Osteoblast (primary cell): ENCODE measurements around the gene DHRS11. TPM values are rescaled to one million over a fixed set of nuclear protein-coding genes. Genes with fewer than 3 reads are reported as not detected.

ENCODE experiments used
- DNase-seq: peaks from one replicate; pipeline ENCODE4 v3.0.0; 2011; ENCODE audit warnings: low spot score, mixed read lengths; ENCODE audit not compliant: insufficient read length; ENCODE audit errors: missing footprints
- H2AFZ ChIP-seq: 2 replicates; pipeline ENCODE4 v1.6.0; 2011; ENCODE audit warnings: mild to moderate bottlenecking, low read length
- H3K27ac ChIP-seq: 2 replicates; pipeline ENCODE4 v1.5.1; 2011; ENCODE audit warnings: mild to moderate bottlenecking, low read depth, low read length, moderate library complexity
- H3K27me3 ChIP-seq: 2 replicates; pipeline ENCODE4 v1.6.0; 2012; ENCODE audit warnings: mild to moderate bottlenecking, control low read depth, inconsistent platforms, low read length, moderate library complexity; ENCODE audit not compliant: insufficient read depth
- H3K36me3 ChIP-seq: 2 replicates; pipeline ENCODE4 v1.5.1; 2011; ENCODE audit warnings: mild to moderate bottlenecking, low read length, control low read depth, moderate library complexity; ENCODE audit not compliant: insufficient read depth
- H3K4me1 ChIP-seq: 2 replicates; pipeline ENCODE4 v1.5.1; 2011; ENCODE audit warnings: mild to moderate bottlenecking, low read length, control low read depth, moderate library complexity; ENCODE audit not compliant: insufficient read depth
- H3K4me2 ChIP-seq: 2 replicates; pipeline ENCODE4 v1.6.0; 2011; ENCODE audit warnings: mild to moderate bottlenecking, low read length; ENCODE audit not compliant: insufficient read depth
- H3K4me3 ChIP-seq: fragments of 200-600 bp; sonication (generic); 3 replicates; pipeline ENCODE4 v1.5.1; 2012; ENCODE audit warnings: mild to moderate bottlenecking, low read length, inconsistent platforms; ENCODE audit not compliant: insufficient read depth
- H3K79me2 ChIP-seq: 2 replicates; pipeline ENCODE4 v1.6.0; 2012; ENCODE audit warnings: mild to moderate bottlenecking, low read length, control low read depth, inconsistent platforms; ENCODE audit not compliant: insufficient read depth
- H3K9me3 ChIP-seq: 2 replicates; pipeline ENCODE4 v1.5.1; 2011; ENCODE audit warnings: low read depth, low read length, control low read depth
- H4K20me1 ChIP-seq: 2 replicates; pipeline ENCODE4 v1.6.0; 2012; ENCODE audit warnings: mild to moderate bottlenecking, low read length, control low read depth; ENCODE audit not compliant: insufficient read depth
- CTCF ChIP-seq: IDR thresholded peaks from 2 replicates; pipeline ENCODE4 v1.5.1; 2011; ENCODE audit warnings: mild to moderate bottlenecking, low read depth, low read length, moderate library complexity; ENCODE audit errors: extremely low read depth
- total RNA-seq: library from RNA; depleted of rRNA; stranded (reverse); fragments of >200 nt; gene quantifications from 2 replicates; pipeline ENCODE4 v1.2.3, GENCODE V29; 2012

DHRS11 gene
- total RNA-seq, 1 donor: 3.3 TPM

GRCh38 chr17:36612323-36612722 is 20.6 kb downstream of the DHRS11 start:
- no peaks in the 10 kb centered on the region for H3K9me3 ChIP-seq
- H3K4me3 ChIP-seq: no peak overlapping the region
- peaks cover 4% of the 10 kb centered on the region for H3K27me3 ChIP-seq
- no peak for DNase-seq
- no peaks in the 10 kb centered on the region for H3K79me2 ChIP-seq
- peak overlapping the region; percentile 71 for H3K27ac ChIP-seq
- no peak overlapping the region for H2AFZ ChIP-seq
- H3K36me3 ChIP-seq: no peaks in the 10 kb centered on the region
- peaks cover 11% of the 10 kb centered on the region for H3K4me1 ChIP-seq
- H3K4me2 ChIP-seq: peak overlapping the region; percentile 53
- no peaks in the 10 kb centered on the region for H4K20me1 ChIP-seq
- no peak for TF ChIP-seq CTCF

DNA sequence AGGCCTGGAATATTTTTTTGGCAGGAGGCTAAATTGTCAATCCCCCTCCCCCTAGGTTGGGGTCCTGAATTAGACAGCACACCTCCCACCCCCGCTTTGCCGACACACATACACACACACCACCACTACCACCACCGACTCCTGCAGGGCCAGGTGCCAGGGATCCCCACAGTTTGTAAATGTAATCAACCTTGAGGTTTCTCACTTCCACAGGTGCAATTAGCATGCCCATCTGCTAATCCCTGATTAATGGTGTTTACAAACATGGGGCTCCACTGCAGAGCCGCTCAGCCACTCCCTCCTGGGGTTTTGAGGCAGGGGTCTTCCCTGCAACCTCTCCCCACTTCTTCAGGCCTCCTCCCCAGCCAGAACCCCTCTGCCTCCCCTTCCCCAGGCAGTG is 21.5 kb downstream of the DHRS11 start:
- H3K27me3 ChIP-seq: peaks cover 4% of the 10 kb centered on the region
- H3K9me3 ChIP-seq: no peaks in the 10 kb centered on the region
- H4K20me1 ChIP-seq: no peaks in the 10 kb centered on the region
- DNase-seq: no peak
- no peak for TF ChIP-seq CTCF
- H3K4me1 ChIP-seq: peaks cover 11% of the 10 kb centered on the region
- no peaks in the 10 kb centered on the region for H3K36me3 ChIP-seq
- no peak overlapping the region for H3K4me2 ChIP-seq
- H3K79me2 ChIP-seq: no peaks in the 10 kb centered on the region
- H3K27ac ChIP-seq: no peak overlapping the region
- H2AFZ ChIP-seq: no peak overlapping the region
- H3K4me3 ChIP-seq: no peak overlapping the region

- no peak for TF ChIP-seq CTCF
- H2AFZ ChIP-seq: no peak overlapping the region
Observed at GRCh38 chr17:36614081-36614480, 22.4 kb downstream of the DHRS11 start.

GRCh38 chr17:36614933-36615332 is 23.3 kb downstream of the DHRS11 start:
- no peaks in the 10 kb centered on the region for H4K20me1 ChIP-seq
- no peak overlapping the region for H3K4me2 ChIP-seq
- no peaks in the 10 kb centered on the region for H3K9me3 ChIP-seq
- H3K4me3 ChIP-seq: no peak overlapping the region
- peaks cover 8% of the 10 kb centered on the region for H3K4me1 ChIP-seq
- no peak for TF ChIP-seq CTCF
- no peak overlapping the region for H2AFZ ChIP-seq
- H3K27me3 ChIP-seq: peaks cover 4% of the 10 kb centered on the region
- no peak for DNase-seq
- no peaks in the 10 kb centered on the region for H3K36me3 ChIP-seq
- H3K79me2 ChIP-seq: no peaks in the 10 kb centered on the region
- no peak overlapping the region for H3K27ac ChIP-seq

More at GRCh38 chr17:36614081-36614480, 22.4 kb downstream of the DHRS11 start:
- Histone ChIP-seq H3K27ac (no peak overlapping the region), H3K79me2 (no peaks in the 10 kb centered on the region), H4K20me1 (no peaks in the 10 kb centered on the region), H3K4me3 (no peak overlapping the region), H3K27me3 (peaks cover 4% of the 10 kb centered on the region), H3K9me3 (no peaks in the 10 kb centered on the region), H3K4me2 (no peak overlapping the region), H3K4me1 (peaks cover 10% of the 10 kb centered on the region), H3K36me3 (no peaks in the 10 kb centered on the region)
- no peak for DNase-seq
